GM10847 (cell line): ENCODE results near the gene INMT.

Experiments
- POLR2A ChIP-seq: IDR thresholded peaks from 2 replicates; pipeline ENCODE4 v1.6.1; 2011; ENCODE audit not compliant: insufficient read length; ENCODE audit errors: extremely low read depth

Gene INMT

DNA sequence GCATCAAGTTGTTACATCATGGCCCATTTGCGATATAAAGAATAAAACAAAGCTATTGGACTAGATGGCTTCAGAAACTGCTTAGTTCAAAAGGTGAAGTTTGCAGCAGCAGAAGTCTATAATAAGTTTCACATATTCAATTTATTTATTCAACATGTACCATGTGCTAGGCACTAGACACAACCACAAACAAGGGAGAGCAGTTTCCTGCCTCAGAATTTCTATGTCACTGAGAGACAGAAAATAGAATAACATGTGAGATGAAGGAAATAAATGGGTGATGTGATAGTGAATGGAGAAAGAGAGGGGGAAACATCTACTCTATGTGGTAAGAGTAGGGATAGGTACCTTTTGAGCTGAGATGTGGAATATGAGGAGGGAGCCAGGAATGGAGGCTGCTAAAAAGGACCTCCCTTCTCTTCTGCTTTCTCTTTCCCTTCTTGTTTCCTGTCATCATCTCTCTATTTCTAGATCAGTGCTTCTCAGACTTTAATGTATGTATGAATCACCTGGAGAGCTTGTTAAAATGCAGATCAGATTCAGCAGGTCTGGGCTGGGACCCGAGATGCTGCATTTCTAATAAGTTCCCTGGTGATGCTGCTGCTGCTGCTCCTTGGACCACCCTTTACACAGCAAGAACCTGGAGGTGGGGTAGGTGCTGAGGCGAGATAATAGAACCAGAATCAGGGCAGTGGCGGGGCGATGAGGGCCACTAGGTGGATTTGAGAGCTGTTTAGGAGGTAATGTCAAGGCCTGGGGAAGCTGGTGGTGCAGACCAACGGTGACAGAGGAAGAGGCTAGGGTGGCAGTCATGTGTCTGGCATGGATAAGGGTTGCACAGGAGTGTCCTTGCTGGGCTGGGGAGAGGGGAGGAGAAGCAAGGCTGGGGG, 13.7 kb upstream of the INMT start:
- no peak for TF ChIP-seq POLR2A

- no peak for TF ChIP-seq POLR2A
Measured at GRCh38 chr7:30739691-30740090, 12.2 kb upstream of the INMT start.

DNA sequence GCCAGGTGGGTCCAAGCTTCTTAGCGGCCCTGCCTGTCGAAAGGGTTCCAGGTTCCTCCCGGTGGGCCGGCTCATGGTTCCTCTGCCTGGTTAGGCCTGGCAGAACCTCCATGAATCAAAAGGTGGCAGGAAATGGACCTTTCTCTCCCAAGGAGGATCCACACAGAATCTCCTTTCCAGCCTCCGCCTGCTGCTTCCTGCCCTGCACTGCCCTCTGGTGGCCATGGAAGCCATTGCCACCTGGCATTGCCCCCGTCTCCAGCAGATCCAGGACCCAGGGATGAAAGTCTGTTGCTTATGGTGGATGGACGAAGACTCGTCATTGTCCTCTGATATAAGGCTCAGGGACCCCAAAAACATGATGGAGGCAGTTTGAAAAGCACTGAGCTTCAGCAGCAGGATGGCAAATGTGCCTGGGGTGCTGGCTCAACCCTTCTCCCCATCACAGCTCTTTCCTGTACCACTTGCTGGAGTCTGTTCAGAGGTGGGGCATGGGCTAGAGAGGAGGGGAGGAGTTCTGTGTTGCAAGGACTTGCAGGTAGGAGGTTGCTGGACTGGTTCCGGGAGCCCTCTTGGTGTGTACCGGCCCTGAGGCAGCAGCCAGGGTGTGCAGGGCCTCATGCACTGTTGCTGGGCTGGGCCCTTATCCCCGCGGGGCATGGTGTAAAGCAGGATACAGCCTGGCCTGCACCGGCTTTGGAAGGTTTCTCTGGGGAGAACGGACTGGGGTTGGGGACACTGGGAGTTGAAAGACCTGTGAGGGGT, 11.3 kb upstream of the INMT start:
- TF ChIP-seq POLR2A = no peak

GRCh38 chr7:30741289-30741688, 10.6 kb upstream of the INMT start:
- no peak for TF ChIP-seq POLR2A

- TF ChIP-seq POLR2A = no peak
Measured at GRCh38 chr7:30743371-30744074, 8.4 kb upstream of the INMT start.

GRCh38 chr7:30744075-30744417, 7.9 kb upstream of the INMT start:
- no peak for TF ChIP-seq POLR2A

DNA sequence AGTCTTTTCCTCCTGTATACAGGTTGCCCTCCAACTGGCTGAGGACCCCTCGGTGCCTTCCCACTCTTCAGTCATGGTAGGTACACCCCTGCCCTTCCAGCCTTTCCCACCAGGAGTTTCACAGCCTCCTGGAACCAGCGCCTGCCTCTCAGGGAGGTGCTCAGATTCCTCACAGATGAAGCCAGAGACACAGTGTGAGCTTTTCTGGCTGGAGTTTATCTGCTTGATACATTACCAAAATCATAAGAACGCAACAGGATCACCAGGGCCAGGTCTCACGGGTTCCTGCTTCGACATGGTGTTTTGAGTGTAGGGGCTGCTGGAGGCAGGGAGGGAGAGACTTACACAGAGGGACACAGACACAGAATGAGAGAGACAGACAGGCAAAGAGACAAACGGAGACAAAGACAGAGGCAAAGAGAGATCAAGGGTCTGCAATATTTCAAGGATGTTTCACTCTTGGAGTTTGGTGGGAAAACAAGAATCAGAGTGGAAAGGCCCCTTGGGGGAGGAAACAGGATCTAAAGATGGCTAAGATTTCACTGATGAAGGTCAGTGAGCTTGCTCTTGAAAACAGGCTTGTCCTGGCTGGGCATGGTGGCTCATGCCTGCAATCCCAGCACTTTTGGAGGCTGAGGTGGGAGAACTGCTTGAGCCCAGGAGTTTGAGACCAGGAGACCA, 6.5 kb upstream of the INMT start:
- no peak for TF ChIP-seq POLR2A

DNA sequence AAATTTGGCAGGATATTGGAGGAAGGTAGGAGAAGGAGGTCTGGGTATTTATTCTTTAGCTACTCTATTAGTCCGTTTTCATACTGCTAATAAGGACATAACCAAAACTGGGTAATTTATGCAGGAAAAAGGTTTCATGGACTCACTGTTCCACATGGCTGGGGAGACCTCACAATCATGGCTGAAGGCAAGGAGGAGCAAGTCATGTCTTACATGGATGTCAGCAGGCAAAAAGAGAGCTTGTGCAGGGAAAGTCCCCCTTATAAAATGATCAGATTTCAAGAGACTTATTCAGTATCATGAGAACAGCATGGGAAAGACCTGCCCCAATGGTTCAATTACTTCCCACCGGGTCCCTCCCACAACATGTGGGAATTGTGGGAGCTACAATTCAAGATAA, 1.9 kb upstream of the INMT start:
- TF ChIP-seq POLR2A = no peak

GRCh38 chr7:30750683-30751650, 968 bp upstream of the INMT start:
- TF ChIP-seq POLR2A = no peak

DNA sequence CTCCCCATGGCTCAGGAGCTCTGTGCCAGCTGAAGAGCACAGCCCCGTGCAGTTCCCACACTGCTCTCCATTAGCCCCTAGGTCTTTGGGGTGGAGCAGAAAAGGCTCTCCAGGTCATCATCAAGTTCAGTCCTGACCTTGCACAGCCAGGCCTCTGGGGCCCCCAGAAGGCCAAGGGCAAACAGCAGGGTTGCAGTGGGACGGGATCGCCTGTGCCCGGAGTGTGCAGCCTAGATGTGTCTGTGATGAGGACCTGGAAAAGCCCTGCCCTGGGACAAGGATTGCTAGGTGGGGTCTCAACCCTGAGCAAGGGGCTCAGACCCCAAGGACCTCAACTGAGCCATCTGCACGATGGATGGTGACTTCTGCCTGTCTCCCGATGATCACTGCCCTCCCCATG, 549 bp downstream of the INMT start:
- no peak for TF ChIP-seq POLR2A

- TF ChIP-seq POLR2A = no peak
Measured at GRCh38 chr7:30752979-30753378, 1.0 kb downstream of the INMT start.

- no peak for TF ChIP-seq POLR2A
Measured at GRCh38 chr7:30754315-30754877, 2.5 kb downstream of the INMT start.

DNA sequence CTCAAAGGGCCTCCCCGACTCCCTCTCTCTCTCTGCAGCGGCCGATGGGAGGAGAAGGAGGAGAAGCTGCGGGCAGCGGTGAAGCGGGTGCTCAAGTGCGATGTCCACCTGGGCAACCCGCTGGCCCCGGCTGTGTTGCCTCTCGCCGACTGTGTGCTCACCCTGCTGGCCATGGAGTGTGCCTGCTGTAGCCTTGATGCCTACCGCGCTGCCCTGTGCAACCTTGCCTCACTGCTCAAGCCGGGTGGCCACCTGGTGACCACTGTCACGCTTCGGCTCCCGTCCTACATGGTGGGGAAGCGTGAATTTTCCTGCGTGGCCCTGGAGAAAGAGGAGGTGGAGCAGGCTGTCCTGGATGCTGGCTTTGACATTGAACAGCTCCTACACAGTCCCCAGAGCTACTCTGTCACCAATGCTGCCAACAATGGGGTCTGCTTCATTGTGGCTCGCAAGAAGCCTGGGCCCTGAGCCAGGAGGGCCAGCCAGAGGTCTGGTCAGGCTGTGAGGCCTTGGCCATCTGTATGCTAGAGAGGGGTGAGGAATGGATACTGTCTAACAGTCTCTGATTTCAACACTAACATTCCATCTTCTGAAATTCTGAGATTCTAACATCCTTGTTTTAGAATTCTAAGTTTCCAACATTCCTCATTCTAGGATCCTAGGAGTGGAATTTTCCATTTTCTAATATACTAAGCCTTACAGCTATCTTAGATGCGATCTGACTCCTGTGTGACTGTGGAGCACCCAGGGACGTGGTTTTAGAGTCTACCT, 3.6 kb downstream of the INMT start:
- TF ChIP-seq POLR2A = no peak
